ENCODE measurements around the gene TIA1.

The TIA1 gene

DNA sequence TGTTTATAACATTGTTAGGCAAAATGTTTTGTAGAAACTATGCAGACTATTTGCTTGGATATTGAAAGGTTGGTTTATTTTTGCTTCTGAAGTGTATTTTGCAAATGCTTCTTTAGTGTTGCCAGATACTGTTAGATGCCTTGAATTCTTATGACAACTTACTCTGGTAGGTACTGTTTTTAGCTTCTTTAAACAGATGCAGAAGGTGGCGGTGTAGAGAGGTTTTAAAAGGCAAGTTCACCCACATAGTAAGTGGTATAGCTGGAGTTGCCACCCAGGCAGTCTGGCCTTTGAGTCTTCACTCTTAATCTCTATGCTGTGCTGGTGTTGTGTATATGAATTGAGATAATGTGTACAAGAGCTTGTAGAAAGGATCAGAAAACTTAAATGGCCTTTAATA, 13.1 kb upstream of the TIA1 start:
- TF ChIP-seq, protein P1, sequence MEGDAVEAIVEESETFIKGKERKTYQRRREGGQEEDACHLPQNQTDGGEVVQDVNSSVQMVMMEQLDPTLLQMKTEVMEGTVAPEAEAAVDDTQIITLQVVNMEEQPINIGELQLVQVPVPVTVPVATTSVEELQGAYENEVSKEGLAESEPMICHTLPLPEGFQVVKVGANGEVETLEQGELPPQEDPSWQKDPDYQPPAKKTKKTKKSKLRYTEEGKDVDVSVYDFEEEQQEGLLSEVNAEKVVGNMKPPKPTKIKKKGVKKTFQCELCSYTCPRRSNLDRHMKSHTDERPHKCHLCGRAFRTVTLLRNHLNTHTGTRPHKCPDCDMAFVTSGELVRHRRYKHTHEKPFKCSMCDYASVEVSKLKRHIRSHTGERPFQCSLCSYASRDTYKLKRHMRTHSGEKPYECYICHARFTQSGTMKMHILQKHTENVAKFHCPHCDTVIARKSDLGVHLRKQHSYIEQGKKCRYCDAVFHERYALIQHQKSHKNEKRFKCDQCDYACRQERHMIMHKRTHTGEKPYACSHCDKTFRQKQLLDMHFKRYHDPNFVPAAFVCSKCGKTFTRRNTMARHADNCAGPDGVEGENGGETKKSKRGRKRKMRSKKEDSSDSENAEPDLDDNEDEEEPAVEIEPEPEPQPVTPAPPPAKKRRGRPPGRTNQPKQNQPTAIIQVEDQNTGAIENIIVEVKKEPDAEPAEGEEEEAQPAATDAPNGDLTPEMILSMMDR (IDR thresholded peaks at IDR 0.05; ENCODE audit: low read depth, low read length) = no peak
- DNase-seq (ENCODE audit: extremely low read depth, low read depth) = no peak

DNA sequence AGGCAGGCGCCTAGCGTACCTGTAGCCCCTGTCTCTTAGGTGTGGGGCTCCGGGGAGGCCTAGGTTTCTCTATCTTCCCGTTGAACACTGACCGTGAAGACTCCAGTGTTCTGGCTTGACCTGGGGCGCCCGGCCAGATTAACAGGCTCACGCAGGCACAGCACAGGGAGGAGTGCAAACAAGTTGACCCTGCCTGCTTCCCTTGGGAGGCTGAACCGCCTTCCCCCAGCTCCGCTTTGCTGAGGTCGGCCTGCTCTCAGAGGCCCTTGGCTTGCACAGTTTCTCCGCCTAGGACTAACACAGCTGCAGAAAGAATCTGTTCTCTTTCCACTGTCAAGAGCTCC, 10.1 kb upstream of the TIA1 start:
- no peak for DNase-seq (ENCODE audit: extremely low read depth, low read depth)
- TF ChIP-seq, protein P1 (IDR thresholded peaks at IDR 0.05; ENCODE audit: low read depth, low read length) = no peak

DNA sequence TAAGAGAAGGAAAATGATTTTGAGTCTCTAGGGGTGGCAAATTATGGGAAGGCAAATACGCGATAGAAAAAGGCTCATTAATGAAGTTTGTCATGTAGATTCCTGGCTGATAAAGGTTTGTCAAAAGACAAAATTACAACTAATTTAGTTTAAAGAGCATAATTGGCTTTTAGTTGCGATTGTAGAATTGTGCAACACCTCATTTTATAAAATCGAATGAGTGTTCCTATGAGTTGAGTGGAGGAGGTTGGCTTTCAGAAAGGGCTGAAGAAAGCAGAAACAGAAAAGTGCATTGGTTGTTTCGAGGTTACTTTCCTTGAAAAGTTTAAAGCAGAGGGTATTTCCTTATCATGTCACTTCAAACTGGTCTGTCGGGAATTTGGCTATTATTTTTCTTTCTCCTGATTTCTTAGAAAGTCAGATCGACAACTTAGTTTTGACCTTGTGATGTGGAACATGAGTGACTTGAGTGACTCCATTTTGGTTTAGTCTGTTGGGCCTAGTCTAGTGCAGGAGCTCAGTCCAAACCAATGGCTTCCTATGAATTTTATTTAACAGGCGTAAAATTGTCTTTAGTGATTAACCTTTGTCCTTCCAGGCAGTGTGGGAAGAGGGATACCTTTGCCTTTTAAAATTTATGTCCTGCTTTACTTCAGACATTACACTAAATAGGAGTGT, 7.3 kb upstream of the TIA1 start:
- TF ChIP-seq, protein P1 (IDR thresholded peaks at IDR 0.05; ENCODE audit: low read depth, low read length) = no peak

DNA sequence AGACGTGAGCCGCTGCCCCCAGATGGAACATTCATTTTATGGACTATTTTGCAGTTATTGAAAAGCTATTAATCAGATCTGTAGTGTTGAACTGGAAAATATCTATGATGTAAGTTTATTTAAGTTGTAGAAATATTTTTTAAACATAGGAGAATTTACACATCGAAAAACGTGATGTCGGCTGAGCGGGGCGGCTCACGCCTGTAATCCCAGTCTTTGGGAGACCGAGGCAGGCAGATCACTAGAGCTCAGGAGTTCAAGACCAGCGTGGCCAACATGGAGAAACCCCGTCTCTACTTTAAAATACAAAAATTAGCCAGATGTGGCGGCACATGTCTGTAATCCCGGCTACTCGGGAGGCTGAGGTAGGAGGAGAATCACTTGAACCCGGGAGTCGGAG, 2.0 kb upstream of the TIA1 start:
- no peak for DNase-seq (ENCODE audit: extremely low read depth, low read depth)
- TF ChIP-seq, protein P1 (IDR thresholded peaks at IDR 0.05; ENCODE audit: low read depth, low read length) = no peak

More for the DNA sequence above, 7.3 kb upstream of the TIA1 start:
- no peak for DNase-seq (ENCODE audit: extremely low read depth, low read depth)

DNA sequence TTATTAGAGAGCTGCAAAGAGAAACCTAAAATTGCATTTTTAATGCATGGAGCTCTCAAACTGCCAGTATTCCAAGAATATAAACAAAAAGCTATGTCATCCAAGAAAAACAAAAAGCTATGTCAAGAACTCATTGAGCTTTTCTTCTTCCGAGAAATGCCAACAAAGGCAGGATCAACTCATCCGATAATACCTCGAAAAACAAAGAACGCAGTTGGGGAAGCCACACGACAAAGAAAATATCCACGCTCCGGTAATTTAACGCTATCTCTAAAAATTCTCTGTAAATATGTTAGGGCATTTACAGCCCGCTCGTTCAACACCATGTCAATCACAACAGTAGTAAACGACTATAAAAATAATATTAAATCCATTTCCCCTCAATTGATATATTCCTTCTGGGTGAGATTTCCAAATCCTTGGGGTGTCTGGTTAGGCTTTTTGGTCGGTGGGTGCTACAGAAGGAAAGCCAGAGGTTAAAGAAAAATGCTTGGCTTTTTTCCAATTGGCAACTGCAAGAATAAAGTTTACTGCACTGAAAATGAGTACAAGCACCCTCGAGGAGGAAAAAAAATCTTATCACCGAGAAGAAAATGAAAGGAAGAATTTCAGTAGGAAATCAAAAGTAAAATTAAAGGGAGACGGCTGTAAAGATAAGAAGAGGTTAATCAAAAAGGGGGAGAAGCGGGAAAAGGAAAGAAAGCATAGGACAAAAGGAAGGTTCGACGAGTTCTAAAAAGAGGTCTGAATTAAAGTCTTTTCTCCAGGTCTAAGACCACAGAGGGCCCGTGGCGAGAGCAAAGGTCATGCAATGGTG, 856 bp downstream of the TIA1 start:
- DNase-seq (ENCODE audit: extremely low read depth, low read depth) = no peak
- TF ChIP-seq, protein P1 (IDR thresholded peaks at IDR 0.05; ENCODE audit: low read depth, low read length) = no peak

DNA sequence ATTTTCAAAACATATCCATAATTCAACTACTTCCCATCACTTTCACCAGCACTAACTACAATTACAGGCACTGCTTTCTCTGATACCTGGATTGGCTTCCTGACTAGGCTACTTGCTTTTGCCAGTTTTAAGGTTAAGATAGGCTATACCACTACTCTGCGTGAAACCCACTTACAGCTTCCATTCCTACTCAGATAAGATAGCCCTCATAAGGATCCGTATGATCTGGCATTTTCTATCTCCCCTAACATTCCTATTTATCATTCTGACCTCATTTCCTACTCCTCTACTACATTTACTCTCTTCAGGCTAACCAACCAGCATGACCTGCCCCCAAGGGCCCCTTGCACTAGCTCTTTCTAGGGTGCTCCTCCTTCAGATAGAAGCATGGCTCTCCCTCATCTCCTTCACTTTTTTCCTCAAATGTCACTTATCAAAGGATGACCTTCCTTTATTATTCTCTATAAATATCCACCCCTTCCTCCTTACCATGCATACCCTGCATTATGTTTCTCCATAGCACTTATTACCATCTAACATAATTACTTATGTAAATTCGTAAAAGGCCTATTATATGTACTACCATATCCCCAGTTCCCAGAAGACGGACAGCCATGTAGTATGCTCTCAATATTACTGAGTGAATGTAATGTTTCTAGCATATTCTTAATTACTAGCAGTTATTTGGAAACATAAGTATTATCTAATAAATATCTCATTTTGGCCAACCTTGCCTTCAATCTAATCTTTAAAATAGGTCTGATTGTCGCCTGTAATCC, 4.4 kb downstream of the TIA1 start:
- DNase-seq (ENCODE audit: extremely low read depth, low read depth) = no peak
- TF ChIP-seq, protein P1 (IDR thresholded peaks at IDR 0.05; ENCODE audit: low read depth, low read length) = no peak

DNA sequence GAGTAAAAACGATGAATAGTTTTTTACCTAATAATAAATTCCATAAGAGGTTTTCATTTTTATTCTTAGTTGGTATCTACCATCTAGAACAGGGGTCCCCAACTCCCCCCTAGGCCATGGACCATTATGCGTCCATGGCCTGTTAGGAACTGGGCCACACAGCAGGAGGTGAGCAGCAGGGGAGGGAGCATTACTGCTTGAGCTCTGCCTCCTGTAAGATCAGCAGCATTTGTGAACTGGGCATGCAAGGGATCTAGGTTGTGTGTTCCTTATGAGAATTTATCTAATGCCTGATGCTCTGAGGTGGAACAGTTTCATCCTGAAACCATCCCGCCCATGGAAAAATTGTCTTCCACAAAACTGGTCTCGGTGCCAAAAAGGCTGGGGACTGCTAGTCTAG, 5.9 kb downstream of the TIA1 start:
- TF ChIP-seq, protein P1 (IDR thresholded peaks at IDR 0.05; ENCODE audit: low read depth, low read length) = no peak
- DNase-seq (ENCODE audit: extremely low read depth, low read depth) = no peak
